Hepatocyte (in vitro differentiated cells): ENCODE measurements around the gene PTPRR. TPM values are rescaled to one million over a fixed set of nuclear protein-coding genes. Genes with fewer than 3 reads are reported as not detected.
A peak's percentile ranks its signal among the peaks of the same experiment; 100 is the strongest.

Source experiments
- DNase-seq: peaks from one replicate; pipeline ENCODE4 v3.0.0-alpha.2; 2016; ENCODE audit warnings: low spot score
- H2AFZ ChIP-seq: fragments of 200-600 bp; sonication (generic); 2 replicates; pipeline ENCODE4 v1.6.0; 2016; ENCODE audit warnings: antibody characterized with exemption, mild to moderate bottlenecking
- H3K27ac ChIP-seq: fragments of 200-600 bp; sonication (generic); 2 replicates; pipeline ENCODE4 v1.5.1; 2016; ENCODE audit warnings: mild to moderate bottlenecking
- H3K27me3 ChIP-seq: fragments of 200-600 bp; sonication (generic); 2 replicates; pipeline ENCODE4 v1.6.1; 2016
- H3K36me3 ChIP-seq: fragments of 200-600 bp; sonication (generic); replicated peaks from 2 replicates; pipeline ENCODE4 v1.5.1; 2016; ENCODE audit warnings: low read depth; ENCODE audit not compliant: insufficient read depth
- H3K4me1 ChIP-seq: fragments of 200-600 bp; sonication (generic); 2 replicates; pipeline ENCODE4 v1.5.1; 2016; ENCODE audit warnings: mild to moderate bottlenecking, moderate library complexity; ENCODE audit not compliant: insufficient read depth
- H3K4me2 ChIP-seq: fragments of 200-600 bp; sonication (generic); 2 replicates; pipeline ENCODE4 v1.6.0; 2016
- H3K4me3 ChIP-seq: fragments of 200-600 bp; sonication (generic); 2 replicates; pipeline ENCODE4 v1.5.1; 2016; ENCODE audit warnings: mild to moderate bottlenecking
- H3K79me2 ChIP-seq: fragments of 200-600 bp; sonication (generic); 2 replicates; pipeline ENCODE4 v1.6.0; 2017; ENCODE audit warnings: mild to moderate bottlenecking
- H3K9me2 ChIP-seq: fragments of 200-600 bp; sonication (generic); replicated peaks from 2 replicates; pipeline ENCODE4 v1.6.0; 2017; ENCODE audit warnings: mild to moderate bottlenecking; ENCODE audit not compliant: insufficient read depth
- H3K9me3 ChIP-seq: fragments of 200-600 bp; sonication (generic); 2 replicates; pipeline ENCODE4 v1.5.1; 2016; ENCODE audit warnings: low read depth, mild to moderate bottlenecking
- H4K20me1 ChIP-seq: fragments of 200-600 bp; sonication (generic); 2 replicates; pipeline ENCODE4 v1.6.0; 2016; ENCODE audit warnings: mild to moderate bottlenecking; ENCODE audit not compliant: insufficient read depth, poor library complexity, severe bottlenecking
- EZH2 ChIP-seq: fragments of 200-600 bp; sonication (generic); IDR thresholded peaks from 2 replicates; pipeline ENCODE4 v1.6.1; 2016; ENCODE audit warnings: antibody characterized with exemption, mild to moderate bottlenecking, borderline replicate concordance
- EZH2phosphoT487 ChIP-seq: fragments of 200-600 bp; sonication (generic); IDR thresholded peaks from one replicate; pipeline ENCODE4 v1.6.1; 2018; ENCODE audit warnings: antibody characterized with exemption, mild to moderate bottlenecking, low read depth, moderate library complexity; ENCODE audit not compliant: unreplicated experiment, severe bottlenecking
- WGBS: methylation state at CpG from one replicate; pipeline ENCODE4 v1.1.6; 2016; ENCODE audit warnings: low lambda C conversion rate; ENCODE audit errors: missing lambda C conversion rate; 5-methylcytosine and 5-hydroxymethylcytosine counted together
- polyA plus RNA-seq: library from polyadenylated mRNA; unstranded; fragments of >200 nt; fragmentation: Nextera tagmentation; extraction: Ambion mirVana; gene quantifications from 2 replicates; pipeline ENCODE4 v1.2.1, GENCODE V29; 2016
- total RNA-seq: library from RNA; depleted of rRNA; stranded (reverse); fragments of >200 nt; gene quantifications from 2 replicates; pipeline ENCODE4 v1.2.3, GENCODE V29; 2014
- TF ChIP-seq, protein P1 (sequence below): fragments of 200-600 bp; sonication (generic); IDR thresholded peaks from 2 replicates; pipeline ENCODE4 v1.5.1; 2016; ENCODE audit warnings: antibody characterized with exemption, mild to moderate bottlenecking; ENCODE audit not compliant: poor library complexity

Gene PTPRR
- total and polyA plus RNA-seq, 2 experiments from 2014 or later: 1.9 to 4.8 TPM

- H3K4me3 ChIP-seq: no peak overlapping the region
- no peaks in the 10 kb centered on the region for H3K36me3 ChIP-seq
- H2AFZ ChIP-seq: no peak overlapping the region
- H3K79me2 ChIP-seq: no peaks in the 10 kb centered on the region
- DNase-seq: no peak
- H3K4me1 ChIP-seq: no peaks in the 10 kb centered on the region
- no peaks in the 10 kb centered on the region for H4K20me1 ChIP-seq
- H3K9me3 ChIP-seq: no peaks in the 10 kb centered on the region
- no peak overlapping the region for H3K27ac ChIP-seq
- H3K9me2 ChIP-seq: no peaks in the 10 kb centered on the region
- no peak overlapping the region for H3K4me2 ChIP-seq
- TF ChIP-seq EZH2: no peak
- no peak for TF ChIP-seq EZH2phosphoT487
- TF ChIP-seq, protein P1, sequence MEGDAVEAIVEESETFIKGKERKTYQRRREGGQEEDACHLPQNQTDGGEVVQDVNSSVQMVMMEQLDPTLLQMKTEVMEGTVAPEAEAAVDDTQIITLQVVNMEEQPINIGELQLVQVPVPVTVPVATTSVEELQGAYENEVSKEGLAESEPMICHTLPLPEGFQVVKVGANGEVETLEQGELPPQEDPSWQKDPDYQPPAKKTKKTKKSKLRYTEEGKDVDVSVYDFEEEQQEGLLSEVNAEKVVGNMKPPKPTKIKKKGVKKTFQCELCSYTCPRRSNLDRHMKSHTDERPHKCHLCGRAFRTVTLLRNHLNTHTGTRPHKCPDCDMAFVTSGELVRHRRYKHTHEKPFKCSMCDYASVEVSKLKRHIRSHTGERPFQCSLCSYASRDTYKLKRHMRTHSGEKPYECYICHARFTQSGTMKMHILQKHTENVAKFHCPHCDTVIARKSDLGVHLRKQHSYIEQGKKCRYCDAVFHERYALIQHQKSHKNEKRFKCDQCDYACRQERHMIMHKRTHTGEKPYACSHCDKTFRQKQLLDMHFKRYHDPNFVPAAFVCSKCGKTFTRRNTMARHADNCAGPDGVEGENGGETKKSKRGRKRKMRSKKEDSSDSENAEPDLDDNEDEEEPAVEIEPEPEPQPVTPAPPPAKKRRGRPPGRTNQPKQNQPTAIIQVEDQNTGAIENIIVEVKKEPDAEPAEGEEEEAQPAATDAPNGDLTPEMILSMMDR: no peak
- WGBS: 67% methylated on average over 3 of the region's 3 CpGs
- no peaks in the 10 kb centered on the region for H3K27me3 ChIP-seq
Observed at GRCh38 chr12:70854138-70854537, 66.4 kb downstream of the PTPRR start.

GRCh38 chr12:70853326-70853725 lies 67.2 kb downstream of the PTPRR start:
- no peaks in the 10 kb centered on the region for H3K4me1 ChIP-seq
- WGBS: 89% methylated on average over 3 of the region's 3 CpGs
- no peak overlapping the region for H3K27ac ChIP-seq
- H3K79me2 ChIP-seq: no peaks in the 10 kb centered on the region
- H4K20me1 ChIP-seq: no peaks in the 10 kb centered on the region
- H3K36me3 ChIP-seq: no peaks in the 10 kb centered on the region
- TF ChIP-seq EZH2phosphoT487 (no peak), EZH2 (no peak)
- H3K4me2 ChIP-seq: no peak overlapping the region
- H3K27me3 ChIP-seq: no peaks in the 10 kb centered on the region
- DNase-seq: peak; percentile 35
- H3K9me3 ChIP-seq: no peaks in the 10 kb centered on the region
- H3K9me2 ChIP-seq: no peaks in the 10 kb centered on the region
- H2AFZ ChIP-seq: no peak overlapping the region
- H3K4me3 ChIP-seq: no peak overlapping the region

DNA sequence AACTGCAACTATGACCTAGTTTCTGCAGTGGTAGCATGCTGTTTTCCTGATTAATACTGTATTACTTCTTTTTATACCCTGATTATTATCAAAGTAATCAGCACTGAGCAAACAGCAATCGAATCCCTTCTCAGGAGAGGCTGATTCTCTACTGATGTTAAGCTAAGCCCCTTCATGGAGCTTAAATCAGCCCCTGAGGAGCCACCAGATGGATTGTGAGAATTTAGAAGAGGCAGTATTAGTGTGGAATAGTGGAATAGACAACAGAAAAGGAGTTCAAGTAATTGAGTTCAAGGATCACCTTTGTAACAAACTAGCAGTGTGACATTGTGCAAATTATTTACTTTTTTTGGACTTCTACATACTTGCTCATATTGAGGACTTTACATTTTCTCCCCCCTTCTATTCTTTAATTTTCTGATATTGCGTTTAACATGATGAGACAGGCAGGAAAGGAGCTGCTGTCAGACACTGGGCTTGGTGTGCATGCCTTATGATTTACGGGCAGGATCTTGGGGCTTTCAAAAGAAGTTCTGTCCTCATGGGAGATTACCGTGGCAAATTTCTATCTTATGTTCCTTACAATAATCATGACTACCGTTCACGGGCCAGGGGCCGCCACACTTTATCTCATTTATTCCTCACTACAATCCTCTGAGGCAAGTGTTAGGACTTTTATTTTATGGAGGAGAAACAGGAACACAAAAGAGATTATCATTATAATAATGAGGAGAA lies 68.0 kb downstream of the PTPRR start:
- H3K9me3 ChIP-seq: no peaks in the 10 kb centered on the region
- no peak overlapping the region for H3K27ac ChIP-seq
- no peaks in the 10 kb centered on the region for H3K4me1 ChIP-seq
- WGBS: 74% methylated on average over 7 of the region's 7 CpGs
- no peaks in the 10 kb centered on the region for H3K36me3 ChIP-seq
- H3K4me3 ChIP-seq: no peak overlapping the region
- H3K4me2 ChIP-seq: no peak overlapping the region
- TF ChIP-seq, protein P1: no peak
- TF ChIP-seq EZH2phosphoT487: no peak
- no peak for TF ChIP-seq EZH2
- no peaks in the 10 kb centered on the region for H3K9me2 ChIP-seq
- H3K27me3 ChIP-seq: no peaks in the 10 kb centered on the region
- no peaks in the 10 kb centered on the region for H4K20me1 ChIP-seq
- H3K79me2 ChIP-seq: no peaks in the 10 kb centered on the region
- H2AFZ ChIP-seq: no peak overlapping the region
- no peak for DNase-seq

GRCh38 chr12:70849265-70849960 lies 71.1 kb downstream of the PTPRR start:
- Histone ChIP-seq H3K27ac (no peak overlapping the region), H3K36me3 (no peaks in the 10 kb centered on the region), H3K4me2 (no peak overlapping the region), H3K4me1 (no peaks in the 10 kb centered on the region), H2AFZ (no peak overlapping the region), H3K4me3 (no peak overlapping the region), H3K9me3 (no peaks in the 10 kb centered on the region), H3K9me2 (no peaks in the 10 kb centered on the region), H3K27me3 (no peaks in the 10 kb centered on the region), H3K79me2 (no peaks in the 10 kb centered on the region), H4K20me1 (no peaks in the 10 kb centered on the region)
- DNase-seq: peak; percentile 15
- TF ChIP-seq, protein P1: peak; percentile 64
- TF ChIP-seq EZH2: no peak
- 54% methylated on average over 3 of the region's 3 CpGs for WGBS
